SH-SY5Y (cell line): ENCODE results near the gene THSD7A.

Source experiments
- GATA2 ChIP-seq: IDR thresholded peaks from 2 replicates; pipeline ENCODE4 v1.6.1; 2011; ENCODE audit warnings: mild to moderate bottlenecking, low read depth, low read length
- GATA3 ChIP-seq: IDR thresholded peaks from 2 replicates; pipeline ENCODE4 v1.6.1; 2011; ENCODE audit warnings: low read depth, mild to moderate bottlenecking, low read length, moderate library complexity

- TF ChIP-seq GATA2, result no peak
- no peak for TF ChIP-seq GATA3
Measured at GRCh38 chr7:11701829-11702560, 130.0 kb downstream of the THSD7A start.
